IMR-90 (cell line): Measurements from ENCODE around the gene NF1. TPM values are rescaled to one million over a fixed set of nuclear protein-coding genes. Genes with fewer than 3 reads are reported as not detected.

Experiments used
- ATAC-seq: fragments of 200-7000 bp; cut with Tn5 transposase; 2 replicates; pipeline ENCODE4 v1.9.1; 2020; ENCODE audit warnings: low read depth, mild to moderate bottlenecking, moderate library complexity
- BruUV-seq: library from RNA; stranded (reverse); fragments of 400-500 nt; replicated peaks from 2 replicates; lab custom pipeline; 2021; lab: Mats Ljungman, UMichigan
- CTCF ChIA-PET: fragments of 300-600 bp; formaldehyde crosslinking; extraction: SDS; loops from one replicate; lab custom pipeline; 2021; ENCODE audit warnings: antibody characterized with exemption; lab: Yijun Ruan, JAX
- POLR2A ChIA-PET: fragments of 300-600 bp; sonication (Branson Sonifier 250); formaldehyde crosslinking; loops from one replicate; lab custom pipeline; 2022; ENCODE audit warnings: antibody characterized with exemption; ENCODE audit not compliant: unreplicated experiment; lab: Charles Lee
- DNase-seq: peaks from one replicate; pipeline ENCODE4 v3.0.0; 2013
- H2AFZ ChIP-seq: replicated peaks from 2 replicates; pipeline ENCODE3; 2013; ENCODE audit warnings: low read length, mild to moderate bottlenecking; ENCODE audit not compliant: poor library complexity
- H2AK5ac ChIP-seq: 2 replicates; pipeline ENCODE4 v1.6.1; 2013; ENCODE audit warnings: low read depth, low read length, inconsistent platforms
- H2AK9ac ChIP-seq: replicated peaks from 2 replicates; pipeline ENCODE3; 2013; ENCODE audit warnings: mild to moderate bottlenecking, low read depth, low read length, moderate library complexity; ENCODE audit not compliant: poor library complexity
- H2BK120ac ChIP-seq: 2 replicates; pipeline ENCODE4 v1.6.1; 2013; ENCODE audit warnings: low read depth, low read length, inconsistent platforms
- H2BK15ac ChIP-seq: 3 replicates; pipeline ENCODE4 v1.6.1; 2013; ENCODE audit warnings: low read depth, low read length, inconsistent platforms
- H2BK20ac ChIP-seq: 2 replicates; pipeline ENCODE4 v1.6.1; 2013; ENCODE audit warnings: low read depth, mild to moderate bottlenecking, inconsistent platforms, low read length, moderate library complexity
- H2BK5ac ChIP-seq: 2 replicates; pipeline ENCODE4 v1.6.1; 2013; ENCODE audit warnings: mild to moderate bottlenecking, low read depth, low read length, inconsistent platforms; ENCODE audit not compliant: poor library complexity, severe bottlenecking
- H3K14ac ChIP-seq: replicated peaks from 2 replicates; pipeline ENCODE4 v1.6.1; 2013; ENCODE audit warnings: low read depth, low read length, inconsistent platforms
- H3K18ac ChIP-seq: 2 replicates; pipeline ENCODE4 v1.6.1; 2013; ENCODE audit warnings: low read depth, low read length, control low read depth
- H3K23ac ChIP-seq: 2 replicates; pipeline ENCODE4 v1.6.1; 2013; ENCODE audit warnings: low read depth, low read length, inconsistent platforms
- H3K27ac ChIP-seq: 2 replicates; pipeline ENCODE4 v1.5.1; 2013; ENCODE audit warnings: mild to moderate bottlenecking, control low read depth, low read length; ENCODE audit not compliant: insufficient read depth
- H3K27me3 ChIP-seq: 2 replicates; pipeline ENCODE4 v1.6.1; 2013; ENCODE audit warnings: low read length; ENCODE audit not compliant: control insufficient read depth, insufficient read depth
- H3K36me3 ChIP-seq: 2 replicates; pipeline ENCODE4 v1.6.1; 2013; ENCODE audit warnings: low read length, mixed read lengths; ENCODE audit not compliant: control insufficient read depth, insufficient read depth
- H3K4ac ChIP-seq: 2 replicates; pipeline ENCODE4 v1.6.1; 2013; ENCODE audit warnings: low read depth, low read length, inconsistent platforms
- H3K4me1 ChIP-seq: 2 replicates; pipeline ENCODE4 v1.6.1; 2013; ENCODE audit warnings: low read length, mixed read lengths; ENCODE audit not compliant: control insufficient read depth, insufficient read depth
- H3K4me2 ChIP-seq: 2 replicates; pipeline ENCODE4 v1.6.1; 2013; ENCODE audit warnings: low read depth, mild to moderate bottlenecking, control low read depth, low read length, moderate library complexity
- H3K4me3 ChIP-seq: 2 replicates; pipeline ENCODE4 v1.5.1; 2013; ENCODE audit warnings: low read depth, mild to moderate bottlenecking, control low read depth, low read length, moderate library complexity; ENCODE audit not compliant: insufficient read depth
- H3K56ac ChIP-seq: 2 replicates; pipeline ENCODE4 v1.6.1; 2013; ENCODE audit warnings: low read length, inconsistent platforms; ENCODE audit not compliant: insufficient read depth; ENCODE audit errors: extremely low read depth
- H3K79me1 ChIP-seq, 2 experiments: 2 replicates each; pipeline ENCODE4 v1.6.1; 2013; ENCODE audit warnings: low read length in 2 of 2, inconsistent platforms in 1 of 2, low read depth in 1 of 2
- H3K9ac ChIP-seq: 2 replicates; pipeline ENCODE4 v1.6.1; 2013; ENCODE audit warnings: low read depth, low read length, control low read depth
- H3K9me1 ChIP-seq: 2 replicates; pipeline ENCODE4 v1.6.1; 2013; ENCODE audit warnings: low read length, inconsistent platforms; ENCODE audit not compliant: insufficient read depth
- H3K9me3 ChIP-seq: 2 replicates; pipeline ENCODE4 v1.6.1; 2013; ENCODE audit warnings: low read length; ENCODE audit not compliant: control insufficient read depth, insufficient read depth
- H4K20me1 ChIP-seq: 2 replicates; pipeline ENCODE4 v1.6.1; 2013; ENCODE audit warnings: low read length, inconsistent platforms; ENCODE audit not compliant: insufficient read depth
- H4K5ac ChIP-seq: 2 replicates; pipeline ENCODE4 v1.6.1; 2013; ENCODE audit warnings: mild to moderate bottlenecking, low read depth, low read length, control low read depth
- H4K8ac ChIP-seq, 2 experiments: 2 replicates each; pipeline ENCODE4 v1.6.1; 2013; ENCODE audit warnings: low read depth in 2 of 2, low read length in 2 of 2, control low read depth in 1 of 2, inconsistent platforms in 1 of 2
- H4K91ac ChIP-seq: 2 replicates; pipeline ENCODE4 v1.6.1; 2013; ENCODE audit warnings: low read depth, low read length, inconsistent platforms; ENCODE audit not compliant: insufficient read depth
- BHLHE40 ChIP-seq: fragments of 150-350 bp; IDR thresholded peaks from 2 replicates; pipeline ENCODE4 v1.6.1; 2016; ENCODE audit warnings: mild to moderate bottlenecking, low read depth, low read length
- CHD1 ChIP-seq: IDR thresholded peaks from 2 replicates; pipeline ENCODE4 v1.6.1; 2012; ENCODE audit warnings: low read depth, low read length, improper control_type of control experiment
- MAFK ChIP-seq: IDR thresholded peaks from 2 replicates; pipeline ENCODE4 v1.6.1; 2012; ENCODE audit warnings: low read depth, low read length, improper control_type of control experiment
- MAZ ChIP-seq: IDR thresholded peaks from 2 replicates; pipeline ENCODE4 v1.6.1; 2012; ENCODE audit warnings: low read depth, mild to moderate bottlenecking, low read length, improper control_type of control experiment, moderate library complexity, borderline replicate concordance
- NFE2L2 ChIP-seq: fragments of 150-350 bp; IDR thresholded peaks from 2 replicates; pipeline ENCODE4 v1.6.1; 2016; ENCODE audit warnings: low read depth, mild to moderate bottlenecking, low read length
- dilution Hi-C: fragments of 300-500 bp; cut with HindIII; formaldehyde crosslinking; loops from one replicate; pipeline ENCODE4 v1.14.3; 2018; ENCODE audit warnings: low sequenced_read_pairs; ENCODE audit not compliant: unreplicated experiment
- in situ Hi-C: fragments of 300-500 bp; cut with MboI; formaldehyde crosslinking; loops from 3 replicates; pipeline ENCODE4 v1.14.3; 2019; ENCODE audit warnings: low sequenced_read_pairs, inconsistent platforms, mixed read lengths
- intact Hi-C: fragments of 100-400 bp; cut with micrococcal nuclease; formaldehyde crosslinking; loops from 2 replicates; pipeline ENCODE4 v1.10.0; 2022
- polyA plus RNA-seq, 3 experiments: library from polyadenylated mRNA; depleted of rRNA; stranded (reverse); fragments of >200 nt; gene quantifications; 2 replicates each; pipeline ENCODE4 v1.2.3, GENCODE V29; 2012; ENCODE audit warnings: low replicate concordance in 1 of 3
- total RNA-seq: library from RNA; depleted of rRNA; stranded (reverse); fragments of >200 nt; gene quantifications from 2 replicates; pipeline ENCODE4 v1.2.3, GENCODE V29; 2012
- TF ChIP-seq, protein P1 (sequence below): conservative IDR thresholded peaks from 2 replicates; pipeline ENCODE4 v1.5.1; 2012; ENCODE audit warnings: mild to moderate bottlenecking, low read depth, low read length, improper control_type of control experiment
- TF ChIP-seq, protein P2 (sequence below): fragments of 150-350 bp; IDR thresholded peaks from 2 replicates; pipeline ENCODE4 v1.6.1; 2016; ENCODE audit warnings: low read depth, mild to moderate bottlenecking, low read length, moderate library complexity, borderline replicate concordance

The NF1 gene
- total and polyA plus RNA-seq, 2 of the 4 experiments (the other 2 are of a cell fraction), result 17.9 to 48.6 TPM

GRCh38 chr17:31291820-31292219 is 197.0 kb downstream of the NF1 start:
- TF ChIP-seq MAFK (no peak), MAZ (no peak), BHLHE40 (no peak), CHD1 (no peak), NFE2L2 (no peak)
- TF ChIP-seq, protein P1, sequence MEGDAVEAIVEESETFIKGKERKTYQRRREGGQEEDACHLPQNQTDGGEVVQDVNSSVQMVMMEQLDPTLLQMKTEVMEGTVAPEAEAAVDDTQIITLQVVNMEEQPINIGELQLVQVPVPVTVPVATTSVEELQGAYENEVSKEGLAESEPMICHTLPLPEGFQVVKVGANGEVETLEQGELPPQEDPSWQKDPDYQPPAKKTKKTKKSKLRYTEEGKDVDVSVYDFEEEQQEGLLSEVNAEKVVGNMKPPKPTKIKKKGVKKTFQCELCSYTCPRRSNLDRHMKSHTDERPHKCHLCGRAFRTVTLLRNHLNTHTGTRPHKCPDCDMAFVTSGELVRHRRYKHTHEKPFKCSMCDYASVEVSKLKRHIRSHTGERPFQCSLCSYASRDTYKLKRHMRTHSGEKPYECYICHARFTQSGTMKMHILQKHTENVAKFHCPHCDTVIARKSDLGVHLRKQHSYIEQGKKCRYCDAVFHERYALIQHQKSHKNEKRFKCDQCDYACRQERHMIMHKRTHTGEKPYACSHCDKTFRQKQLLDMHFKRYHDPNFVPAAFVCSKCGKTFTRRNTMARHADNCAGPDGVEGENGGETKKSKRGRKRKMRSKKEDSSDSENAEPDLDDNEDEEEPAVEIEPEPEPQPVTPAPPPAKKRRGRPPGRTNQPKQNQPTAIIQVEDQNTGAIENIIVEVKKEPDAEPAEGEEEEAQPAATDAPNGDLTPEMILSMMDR, result no peak
- TF ChIP-seq, protein P2, sequence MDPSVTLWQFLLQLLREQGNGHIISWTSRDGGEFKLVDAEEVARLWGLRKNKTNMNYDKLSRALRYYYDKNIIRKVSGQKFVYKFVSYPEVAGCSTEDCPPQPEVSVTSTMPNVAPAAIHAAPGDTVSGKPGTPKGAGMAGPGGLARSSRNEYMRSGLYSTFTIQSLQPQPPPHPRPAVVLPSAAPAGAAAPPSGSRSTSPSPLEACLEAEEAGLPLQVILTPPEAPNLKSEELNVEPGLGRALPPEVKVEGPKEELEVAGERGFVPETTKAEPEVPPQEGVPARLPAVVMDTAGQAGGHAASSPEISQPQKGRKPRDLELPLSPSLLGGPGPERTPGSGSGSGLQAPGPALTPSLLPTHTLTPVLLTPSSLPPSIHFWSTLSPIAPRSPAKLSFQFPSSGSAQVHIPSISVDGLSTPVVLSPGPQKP, result no peak
- H3K18ac ChIP-seq, result no peak overlapping the region; the same call in 1 of the 2 replicates
- no peak overlapping the region for H3K9ac ChIP-seq
- no peak overlapping the region for H3K23ac ChIP-seq
- intact Hi-C loops, result no loop called here
- H3K27me3 ChIP-seq, result no peaks in the 10 kb centered on the region
- no peak overlapping the region for H3K4ac ChIP-seq
- H2AK5ac ChIP-seq, result 0 out of 2 replicates have a peak overlapping the region, but pooled peaks have one; percentile 33
- ChIA-PET CTCF (no interaction called here), POLR2A (no interaction called here)
- H2BK15ac ChIP-seq, result no peak overlapping the region
- H4K5ac ChIP-seq, result no peak overlapping the region
- H2AFZ ChIP-seq, result no peak overlapping the region
- no peak overlapping the region for H2BK20ac ChIP-seq
- H3K4me2 ChIP-seq, result no peak overlapping the region
- H2AK9ac ChIP-seq, result no peak overlapping the region
- peak overlapping the region; percentile 58; the same call in 1 of the 2 replicates for H3K14ac ChIP-seq
- no peak overlapping the region for H3K56ac ChIP-seq
- H4K20me1 ChIP-seq, result no peaks in the 10 kb centered on the region; the same call in 1 of the 2 replicates
- ATAC-seq (no peak), DNase-seq (peak; percentile 14)
- peaks cover 12 to 28% of the 10 kb centered on the region in 2 experiments for H3K79me1 ChIP-seq
- no peak overlapping the region for H3K27ac ChIP-seq
- no peak overlapping the region for H4K91ac ChIP-seq
- dilution Hi-C loops, result no loop called here
- H4K8ac ChIP-seq, result no peak overlapping the region
- no peaks in the 10 kb centered on the region; the same call in 1 of the 2 replicates for H3K9me1 ChIP-seq
- no peaks in the 10 kb centered on the region for H3K4me1 ChIP-seq
- H2BK120ac ChIP-seq, result no peak overlapping the region
- no peaks in the 10 kb centered on the region for H3K9me3 ChIP-seq
- in situ Hi-C loops, result no loop called here
- no TSS peak for BruUV-seq
- H2BK5ac ChIP-seq, result no peak overlapping the region
- no peak overlapping the region for H3K4me3 ChIP-seq
- H3K36me3 ChIP-seq, result peaks cover 1% of the 10 kb centered on the region; the same call in 1 of the 2 replicates
